SK-N-MC (cell line): ENCODE data around the gene MX1.

ENCODE experiments used
- EZH2 ChIP-seq: fragments of 200-600 bp; sonication (generic); IDR thresholded peaks from one replicate; pipeline ENCODE4 v1.6.1; 2017; ENCODE audit warnings: antibody characterized with exemption
- FOXP2 ChIP-seq: optimal IDR thresholded peaks from 2 replicates; pipeline ENCODE3; 2011; ENCODE audit warnings: mild to moderate bottlenecking, moderate library complexity; ENCODE audit not compliant: insufficient read depth; ENCODE audit errors: extremely low read length, control extremely low read depth
- POLR2AphosphoS5 ChIP-seq: IDR thresholded peaks from 2 replicates; pipeline ENCODE4 v1.6.1; 2012; ENCODE audit warnings: mild to moderate bottlenecking, low read depth, low read length, borderline replicate concordance

DNA sequence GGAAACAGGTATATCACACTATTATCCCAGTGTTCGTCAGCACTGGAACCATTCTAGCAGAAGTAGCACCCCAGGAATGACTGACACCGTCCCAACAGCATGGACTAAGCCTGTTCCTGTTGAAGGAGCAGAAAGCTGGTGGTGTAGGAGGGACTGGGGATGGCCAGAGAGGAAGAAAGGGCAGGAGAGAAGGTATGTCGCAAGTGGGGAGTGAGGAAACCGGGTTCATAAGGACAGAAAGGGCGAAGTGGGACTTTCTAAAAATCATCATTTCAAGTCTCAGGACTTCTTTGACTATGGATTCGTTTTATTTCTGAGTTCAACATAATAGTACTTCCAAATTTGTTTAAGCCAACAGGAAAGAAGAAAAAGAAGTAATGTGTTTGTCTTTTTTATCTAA lies 19.7 kb upstream of the MX1 start:
- no peak for TF ChIP-seq POLR2AphosphoS5
- TF ChIP-seq EZH2 = no peak
- no peak for TF ChIP-seq FOXP2
